Renal cortical epithelial cell (primary cell): ENCODE data around the gene CD247. TPM values are rescaled to one million over a fixed set of nuclear protein-coding genes. Genes with fewer than 3 reads are reported as not detected.

Experiments
- DNase-seq: peaks from one replicate; pipeline ENCODE4 v3.0.0-alpha.2; 2011; ENCODE audit warnings: low read depth
- total RNA-seq: library from RNA; depleted of rRNA; stranded (reverse); fragments of >200 nt; gene quantifications from 2 replicates; pipeline ENCODE4 v1.2.3, GENCODE V29; 2014

The CD247 gene
- total RNA-seq, 1 donor from 2014 or later = not detected

DNA sequence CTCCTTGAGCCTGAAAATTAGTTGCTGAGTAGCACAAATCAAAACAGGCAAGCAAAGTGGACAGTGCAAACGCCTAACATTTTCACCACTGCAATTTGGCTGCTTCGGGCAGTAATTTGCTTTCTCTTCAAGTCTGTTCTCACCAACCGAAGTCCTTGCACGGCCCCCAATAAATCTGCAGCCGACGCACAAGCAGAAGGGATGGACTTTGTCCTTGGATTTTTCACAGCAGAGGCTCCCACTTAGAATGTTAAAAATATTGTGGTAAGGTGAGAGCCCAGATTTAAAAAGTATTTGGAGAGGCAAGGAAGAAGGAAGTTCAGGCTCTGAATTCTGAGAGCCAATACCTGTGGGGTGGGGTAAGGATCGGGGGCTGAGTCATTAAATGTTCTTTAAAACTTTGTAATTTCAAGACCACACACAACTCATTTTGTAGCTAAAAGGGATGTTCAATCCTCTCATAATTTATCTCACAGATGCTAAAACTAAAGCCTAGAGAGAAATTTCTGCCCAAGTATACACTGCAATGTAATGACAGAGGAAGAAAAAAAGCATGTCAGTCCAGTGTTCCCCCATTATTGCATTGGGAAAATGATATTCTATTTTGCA lies 6.2 kb downstream of the CD247 start:
- DNase-seq = no peak

DNA sequence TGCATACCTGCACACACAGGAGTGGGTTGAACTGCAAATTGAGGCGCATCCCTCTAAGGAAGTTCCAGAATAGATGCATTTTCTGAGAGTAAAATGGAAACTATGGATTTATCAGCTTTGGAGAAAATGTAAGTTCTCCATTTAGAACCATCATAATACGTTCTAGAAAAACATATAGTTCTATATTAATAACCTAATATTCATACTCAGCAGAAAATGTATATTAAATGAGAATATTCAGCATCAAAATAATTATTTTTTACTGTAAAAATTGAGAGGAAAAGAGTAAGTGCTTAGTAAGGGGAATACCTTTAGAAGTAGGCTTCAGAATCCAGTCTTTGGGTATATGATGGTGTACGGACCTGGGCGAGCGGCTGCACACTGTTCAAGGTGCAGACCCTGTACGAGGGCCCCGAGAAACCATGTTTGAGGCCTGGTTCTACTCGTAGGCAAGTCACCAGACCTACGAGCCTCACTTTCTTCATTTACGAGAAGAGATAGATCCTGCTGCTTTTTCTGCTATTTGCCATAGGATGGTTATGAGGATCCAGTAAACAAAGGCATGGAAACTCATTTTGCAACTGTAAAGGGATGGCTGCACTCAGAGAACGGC lies 6.8 kb downstream of the CD247 start:
- DNase-seq = no peak

- no peak for DNase-seq
These were observed 7.4 kb downstream of the CD247 start for GRCh38 chr1:167510881-167511280.

DNA sequence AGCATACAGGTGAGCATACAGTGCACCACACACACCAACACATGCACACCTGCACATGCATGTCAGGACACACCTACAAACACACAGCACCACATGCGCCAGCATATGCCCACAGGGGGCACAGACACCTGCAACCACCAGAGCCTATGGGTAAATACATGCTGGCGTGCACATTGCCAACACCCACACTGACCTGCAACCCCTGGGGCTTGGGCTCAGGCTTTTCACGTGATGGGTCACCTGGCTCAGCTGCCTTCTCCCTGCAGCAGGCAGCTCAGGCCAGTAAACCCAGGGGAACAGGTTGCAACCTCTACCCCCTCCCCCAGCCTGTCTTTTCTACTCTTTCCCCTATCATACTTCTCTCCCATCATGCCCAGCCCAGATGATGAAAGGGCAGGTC lies 8.1 kb downstream of the CD247 start:
- DNase-seq = no peak

DNA sequence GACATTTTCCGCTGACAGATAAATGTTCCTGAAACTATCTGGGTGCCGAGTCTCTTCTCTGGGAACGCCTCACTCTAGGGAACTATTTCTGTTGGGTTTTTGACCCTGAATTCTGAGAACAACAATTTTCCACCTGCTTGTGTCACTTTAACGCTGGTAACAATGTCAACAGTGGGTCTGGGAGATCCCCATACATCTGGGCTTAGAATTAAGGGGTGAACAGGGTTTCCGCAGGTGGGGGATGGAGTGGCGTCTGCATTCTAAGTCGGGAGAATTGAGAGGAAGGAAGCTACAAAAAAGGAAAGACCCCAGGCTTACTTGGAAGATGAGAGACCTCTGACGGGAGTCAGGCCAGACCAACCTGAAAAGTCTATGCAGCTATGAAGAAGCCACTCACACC lies 8.7 kb downstream of the CD247 start:
- no peak for DNase-seq

DNA sequence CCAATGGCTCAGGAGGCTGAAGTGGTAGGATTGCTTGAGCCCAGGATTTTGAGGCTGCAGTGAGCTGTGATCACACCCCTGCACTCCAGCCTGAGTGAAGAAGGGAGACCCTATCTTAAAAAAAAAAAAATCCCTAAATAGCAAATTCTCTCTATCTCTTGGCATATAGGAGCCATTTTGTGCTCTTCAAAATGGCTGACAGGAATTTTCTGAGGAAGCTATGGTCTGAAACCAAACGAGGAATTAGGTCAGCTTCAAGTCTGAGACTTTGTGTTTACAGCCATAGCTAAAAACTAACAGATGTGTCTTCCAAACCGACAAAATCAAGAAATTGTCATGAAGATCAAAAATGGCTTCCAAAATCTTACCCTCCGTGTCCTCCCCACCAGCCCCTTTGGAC lies 10.6 kb downstream of the CD247 start:
- DNase-seq = no peak

- no peak for DNase-seq
These were observed 13.9 kb downstream of the CD247 start for GRCh38 chr1:167504467-167504827.

- no peak for DNase-seq
These were observed 14.5 kb downstream of the CD247 start for GRCh38 chr1:167503626-167504466.

DNA sequence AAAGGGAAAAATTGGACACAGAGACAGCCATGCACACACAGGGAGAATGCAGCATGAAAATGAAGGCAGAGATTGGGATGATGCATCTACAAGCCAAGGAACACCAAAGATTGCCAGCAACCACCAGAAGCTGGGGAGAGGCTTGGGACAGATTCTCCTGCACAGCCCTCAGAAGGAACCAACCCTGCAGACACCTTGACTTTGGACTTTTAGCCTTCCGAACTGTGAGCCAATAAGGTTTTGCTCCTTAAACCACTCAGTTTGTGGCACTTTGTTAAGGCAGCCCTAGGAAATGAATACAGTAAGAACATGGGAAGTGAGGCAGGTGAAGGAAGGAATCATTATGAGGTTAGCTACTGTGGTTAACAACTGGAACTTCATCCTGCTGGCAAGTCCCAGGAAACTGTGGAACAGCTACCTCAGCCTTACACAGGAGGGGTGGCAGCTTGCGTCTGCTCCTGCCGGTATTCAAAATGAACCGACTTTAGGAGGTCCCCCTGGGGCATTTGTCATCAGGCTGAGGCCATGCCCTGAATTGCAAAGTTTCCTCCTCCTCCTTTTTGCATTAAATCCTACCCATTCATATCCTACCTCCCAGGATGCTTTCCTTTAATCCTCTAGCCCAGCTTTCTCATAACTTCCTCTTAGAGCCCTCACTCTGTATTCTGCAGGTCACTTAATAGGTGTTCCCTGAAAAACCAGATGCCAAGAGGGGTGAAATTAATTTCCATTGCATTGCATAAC lies 15.4 kb downstream of the CD247 start:
- DNase-seq = peak; percentile 2

DNA sequence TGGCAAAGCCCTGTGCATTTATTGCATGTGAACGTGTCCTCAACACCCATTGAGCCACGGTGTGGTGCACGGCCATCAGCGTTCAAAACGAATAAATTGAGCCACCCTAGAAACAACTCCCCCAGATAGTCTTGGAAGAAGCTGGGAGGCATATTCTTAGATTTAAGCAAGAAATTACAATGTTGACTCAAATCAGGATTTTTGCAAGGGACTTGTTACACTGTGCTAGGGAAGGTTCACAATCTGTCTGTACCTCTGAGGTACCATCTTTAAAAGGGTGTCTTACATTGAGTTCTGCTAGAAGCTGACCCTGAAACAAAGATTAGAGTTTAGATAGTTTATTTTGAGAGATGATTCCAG lies 16.2 kb downstream of the CD247 start:
- no peak for DNase-seq

GRCh38 chr1:167501515-167502191 lies 16.7 kb downstream of the CD247 start:
- DNase-seq = no peak

- DNase-seq = no peak
These were observed 18.0 kb downstream of the CD247 start for GRCh38 chr1:167500283-167500860.

- no peak for DNase-seq
These were observed 18.6 kb downstream of the CD247 start for GRCh38 chr1:167499664-167500101.

DNA sequence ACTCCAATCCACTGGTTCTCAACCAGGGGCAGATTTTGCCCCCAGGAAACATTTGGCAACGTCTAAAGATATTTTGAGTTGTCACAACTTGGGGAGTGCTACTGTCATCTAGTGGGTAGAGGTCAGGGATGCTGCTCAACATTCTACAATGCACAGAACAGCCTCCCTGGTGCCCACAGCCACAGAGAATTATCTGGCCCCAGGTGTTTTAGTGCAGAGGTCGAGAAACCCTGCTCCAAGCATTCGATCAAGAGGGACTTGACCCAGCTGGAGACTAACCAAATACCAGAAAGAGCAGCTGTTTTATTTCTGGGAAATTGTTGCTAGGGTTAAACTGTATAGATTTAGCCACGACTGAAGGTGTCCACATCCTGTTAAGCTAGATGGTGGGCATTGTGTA lies 19.2 kb downstream of the CD247 start:
- no peak for DNase-seq

- no peak for DNase-seq
These were observed 21.3 kb downstream of the CD247 start for GRCh38 chr1:167496797-167497619.

- DNase-seq = no peak
These were observed 25.0 kb downstream of the CD247 start for GRCh38 chr1:167493372-167493771.

- no peak for DNase-seq
These were observed 25.8 kb downstream of the CD247 start for GRCh38 chr1:167492481-167492910.

GRCh38 chr1:167491586-167492461 lies 26.5 kb downstream of the CD247 start:
- DNase-seq = no peak

DNA sequence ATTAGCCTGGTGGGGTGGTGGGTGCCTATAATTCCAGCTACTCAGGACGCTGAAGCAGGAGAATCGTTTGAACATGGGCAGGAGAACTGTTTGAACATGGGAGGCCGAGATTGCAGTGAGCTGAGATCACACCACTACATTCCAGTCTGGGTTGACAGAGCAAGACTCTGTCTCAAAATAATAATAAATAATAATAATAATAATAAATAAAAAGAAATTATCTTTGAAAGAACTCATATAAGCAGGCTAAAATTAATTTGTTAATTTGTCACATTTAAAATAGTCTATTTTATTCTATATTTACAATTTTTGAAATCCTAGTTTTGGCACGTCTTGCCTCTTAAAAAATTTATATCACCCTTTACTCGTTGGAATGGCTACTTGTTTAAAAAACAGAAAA lies 27.6 kb downstream of the CD247 start:
- DNase-seq = no peak
